BE2C (cell line): Measurements from ENCODE around the gene CYB561A3. TPM values are rescaled to one million over a fixed set of nuclear protein-coding genes. Genes with fewer than 3 reads are reported as not detected.

Experiments
- DNase-seq: peaks from one replicate; pipeline ENCODE4 v3.0.0-alpha.2; 2020
- H3K27me3 ChIP-seq: fragments of 250-450 bp; sonication (Bioruptor Pico); 2 replicates; pipeline ENCODE4 v1.5.1; 2020; ENCODE audit warnings: mild to moderate bottlenecking
- H3K36me3 ChIP-seq: fragments of 250-450 bp; sonication (Bioruptor Pico); 2 replicates; pipeline ENCODE4 v1.5.1; 2020; ENCODE audit warnings: mild to moderate bottlenecking
- H3K4me1 ChIP-seq: fragments of 250-450 bp; sonication (Bioruptor Pico); 2 replicates; pipeline ENCODE4 v1.5.1; 2020
- H3K4me3 ChIP-seq: 2 replicates; pipeline ENCODE4 v1.5.1; 2011; ENCODE audit warnings: low read depth, low read length
- H3K9me3 ChIP-seq: fragments of 250-450 bp; sonication (Bioruptor Pico); 2 replicates; pipeline ENCODE4 v1.5.1; 2020
- polyA plus RNA-seq: library from polyadenylated mRNA; unstranded; fragments of >200 nt; gene quantifications from one replicate; pipeline ENCODE4 v1.2.1, GENCODE V29; 2012; ENCODE audit warnings: low read depth, missing spikeins; ENCODE audit not compliant: insufficient read length, insufficient read depth
- TF ChIP-seq, protein P1 (sequence below): IDR thresholded peaks from 2 replicates; pipeline ENCODE4 v1.5.1; 2012; ENCODE audit warnings: mild to moderate bottlenecking, low read depth, low read length

Gene CYB561A3
- polyA plus RNA-seq, result 16.2 TPM

DNA sequence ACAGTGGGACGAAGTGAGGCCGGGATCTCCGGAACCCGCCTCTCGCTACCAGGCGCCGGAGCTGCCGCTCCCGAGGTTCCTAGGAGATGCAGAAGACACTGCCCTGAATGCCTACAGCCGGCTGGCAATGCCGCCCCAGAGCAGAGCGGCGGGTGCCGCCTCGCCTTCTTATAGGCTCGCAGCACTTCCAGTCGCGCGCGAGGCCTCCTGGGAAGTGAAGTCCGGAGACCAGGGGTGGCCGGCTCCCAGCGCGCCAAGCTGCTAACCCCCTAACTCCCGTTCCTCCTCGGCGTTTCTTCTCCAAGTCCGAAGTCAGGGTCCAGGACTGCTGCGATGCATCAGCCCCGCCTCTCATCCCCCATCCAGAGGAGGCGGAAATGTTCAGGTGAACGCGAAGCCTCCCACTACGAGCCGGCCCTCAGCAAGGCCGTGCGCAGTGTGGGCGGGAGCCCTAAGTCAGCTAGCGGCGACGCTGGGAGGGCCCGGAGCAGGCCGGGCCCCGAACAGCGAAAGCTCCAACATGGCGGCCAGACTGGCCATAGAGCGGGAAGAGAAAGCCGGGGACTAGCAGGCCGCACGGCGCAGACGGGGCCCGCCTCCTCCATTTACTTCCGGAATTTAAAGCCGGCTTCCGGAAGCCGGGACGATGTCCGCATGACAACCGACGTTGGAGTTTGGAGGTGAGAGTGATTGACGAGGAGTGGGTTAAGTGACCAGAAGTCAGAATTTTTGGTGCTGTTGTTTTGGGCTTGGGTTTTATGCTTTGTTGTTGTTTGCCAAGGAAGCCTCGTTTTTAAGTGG is at the start of gene CYB561A3, which contains the start of gene TMEM138:
Gene CYB561A3, minus strand, starts transcription at position 142 of the 801 bp plus-strand sequence. CDS start 5,169 bp downstream, outside the sequence.
Gene TMEM138, plus strand, starts transcription at position 634 of the 801 bp plus-strand sequence. CDS start 2,017 bp downstream, outside the sequence.
- H3K4me1 ChIP-seq, result peaks cover 4% of the 10 kb centered on the region; the same call in 1 of the 2 replicates
- TF ChIP-seq, protein P1, sequence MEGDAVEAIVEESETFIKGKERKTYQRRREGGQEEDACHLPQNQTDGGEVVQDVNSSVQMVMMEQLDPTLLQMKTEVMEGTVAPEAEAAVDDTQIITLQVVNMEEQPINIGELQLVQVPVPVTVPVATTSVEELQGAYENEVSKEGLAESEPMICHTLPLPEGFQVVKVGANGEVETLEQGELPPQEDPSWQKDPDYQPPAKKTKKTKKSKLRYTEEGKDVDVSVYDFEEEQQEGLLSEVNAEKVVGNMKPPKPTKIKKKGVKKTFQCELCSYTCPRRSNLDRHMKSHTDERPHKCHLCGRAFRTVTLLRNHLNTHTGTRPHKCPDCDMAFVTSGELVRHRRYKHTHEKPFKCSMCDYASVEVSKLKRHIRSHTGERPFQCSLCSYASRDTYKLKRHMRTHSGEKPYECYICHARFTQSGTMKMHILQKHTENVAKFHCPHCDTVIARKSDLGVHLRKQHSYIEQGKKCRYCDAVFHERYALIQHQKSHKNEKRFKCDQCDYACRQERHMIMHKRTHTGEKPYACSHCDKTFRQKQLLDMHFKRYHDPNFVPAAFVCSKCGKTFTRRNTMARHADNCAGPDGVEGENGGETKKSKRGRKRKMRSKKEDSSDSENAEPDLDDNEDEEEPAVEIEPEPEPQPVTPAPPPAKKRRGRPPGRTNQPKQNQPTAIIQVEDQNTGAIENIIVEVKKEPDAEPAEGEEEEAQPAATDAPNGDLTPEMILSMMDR, result no peak
- H3K4me3 ChIP-seq, result peak within 1 kb of the TSS; percentile 76
- H3K27me3 ChIP-seq, result no peaks in the 10 kb centered on the region
- H3K36me3 ChIP-seq, result peaks cover 26% of the 10 kb centered on the region
- no peaks in the 10 kb centered on the region for H3K9me3 ChIP-seq
- peak; percentile 87 for DNase-seq

GRCh38 chr11:61406991-61407728 is 45.5 kb upstream of the CYB561A3 start:
- no peak overlapping the region for H3K4me3 ChIP-seq
- H3K27me3 ChIP-seq, result no peaks in the 10 kb centered on the region
- H3K9me3 ChIP-seq, result no peaks in the 10 kb centered on the region
- H3K36me3 ChIP-seq, result peaks cover 52% of the 10 kb centered on the region
- no peak for DNase-seq
- H3K4me1 ChIP-seq, result no peaks in the 10 kb centered on the region
- TF ChIP-seq, protein P1, result no peak

DNA sequence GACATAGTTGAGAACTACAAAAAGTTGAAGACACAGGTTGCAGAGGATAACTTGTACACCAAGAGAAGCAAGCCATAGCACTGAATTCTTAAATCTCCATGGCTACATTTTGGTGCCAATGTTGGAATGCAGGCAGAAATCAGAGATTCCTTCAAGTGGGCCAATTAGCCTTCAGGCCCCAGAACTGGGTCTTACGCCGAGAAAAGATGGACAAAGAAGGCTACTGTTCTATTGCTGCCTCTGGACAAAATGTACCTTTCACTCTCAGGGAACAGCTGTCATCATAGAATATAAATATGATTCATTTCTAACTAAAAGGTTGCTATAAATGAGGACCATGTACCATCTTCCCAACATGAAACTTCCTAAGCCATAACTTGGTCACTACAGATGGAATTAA is 44.4 kb upstream of the CYB561A3 start:
- no peak overlapping the region for H3K4me3 ChIP-seq
- H3K27me3 ChIP-seq, result no peaks in the 10 kb centered on the region
- H3K9me3 ChIP-seq, result no peaks in the 10 kb centered on the region
- TF ChIP-seq, protein P1, result no peak
- DNase-seq, result no peak
- peaks cover 43% of the 10 kb centered on the region for H3K36me3 ChIP-seq
- H3K4me1 ChIP-seq, result no peaks in the 10 kb centered on the region

DNA sequence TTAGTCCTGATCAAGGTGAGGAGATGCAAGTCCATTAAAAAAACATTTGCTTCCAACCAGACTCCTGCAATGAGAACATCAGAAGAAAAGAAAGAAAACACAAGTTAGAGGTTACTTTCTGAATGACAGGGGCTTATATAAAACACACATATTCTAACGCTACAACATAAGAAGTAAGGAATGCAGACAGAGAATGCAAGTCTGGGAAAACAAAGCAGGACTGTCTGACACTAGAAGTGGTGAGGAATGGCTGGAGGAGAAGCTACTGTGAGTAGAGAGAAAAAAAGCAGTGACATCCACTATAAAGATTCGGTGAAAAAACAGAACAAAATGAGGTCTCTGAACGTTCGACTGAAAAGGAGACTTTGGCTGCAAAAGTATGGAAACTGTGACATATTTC is 43.0 kb upstream of the CYB561A3 start:
- no peak overlapping the region for H3K4me3 ChIP-seq
- no peak for DNase-seq
- H3K27me3 ChIP-seq, result no peaks in the 10 kb centered on the region
- TF ChIP-seq, protein P1, result no peak
- no peaks in the 10 kb centered on the region for H3K4me1 ChIP-seq
- no peaks in the 10 kb centered on the region for H3K9me3 ChIP-seq
- peaks cover 30% of the 10 kb centered on the region for H3K36me3 ChIP-seq

GRCh38 chr11:61404103-61404502 is 42.4 kb upstream of the CYB561A3 start:
- no peaks in the 10 kb centered on the region for H3K9me3 ChIP-seq
- no peaks in the 10 kb centered on the region for H3K4me1 ChIP-seq
- TF ChIP-seq, protein P1, result no peak
- DNase-seq, result no peak
- H3K4me3 ChIP-seq, result no peak overlapping the region
- H3K27me3 ChIP-seq, result no peaks in the 10 kb centered on the region
- peaks cover 28% of the 10 kb centered on the region for H3K36me3 ChIP-seq
